Ureter (tissue), 1 donor: ENCODE data around the gene IGSF1. TPM values are rescaled to one million over a fixed set of nuclear protein-coding genes. Genes with fewer than 3 reads are reported as not detected.

Experiments
- DNase-seq: peaks from one replicate; pipeline ENCODE4 v3.0.0-alpha.2; 2020; ENCODE audit warnings: low spot score
- total RNA-seq: library from RNA; stranded (reverse); gene quantifications from one replicate; pipeline ENCODE4 v1.2.4, GENCODE V29; 2023
- donor health status: DM: yes; HTN: yes; CAD: no.

The IGSF1 gene
- total RNA-seq, result 0.18 TPM

GRCh38 chrX:131288738-131289511 lies at the start of gene IGSF1:
Gene IGSF1 (minus strand): TSS chrX:131289306. CDS start chrX:131286674, 2,632 bp downstream.
- DNase-seq, result no peak

DNA sequence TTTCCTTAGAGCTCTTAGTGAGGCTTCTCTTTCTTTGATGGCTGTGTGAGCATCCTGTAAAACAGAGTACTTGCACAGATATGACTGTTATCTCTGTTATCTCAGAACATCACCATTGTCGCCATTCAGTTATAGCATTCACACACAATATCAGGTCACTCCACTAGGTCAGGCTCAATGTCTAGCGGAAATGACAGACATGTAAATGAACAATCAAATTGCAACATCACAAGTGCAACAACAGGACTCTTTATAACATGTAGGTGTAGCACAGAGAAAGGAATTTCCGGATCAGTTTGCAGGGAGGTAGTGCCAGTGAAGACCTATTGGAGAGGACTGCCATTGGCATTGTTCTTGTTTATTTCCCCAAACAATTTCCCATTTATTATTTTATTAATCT lies 43.2 kb upstream of the IGSF1 start:
- no peak for DNase-seq

GRCh38 chrX:131331152-131331551 lies 42.0 kb upstream of the IGSF1 start:
- no peak for DNase-seq

DNA sequence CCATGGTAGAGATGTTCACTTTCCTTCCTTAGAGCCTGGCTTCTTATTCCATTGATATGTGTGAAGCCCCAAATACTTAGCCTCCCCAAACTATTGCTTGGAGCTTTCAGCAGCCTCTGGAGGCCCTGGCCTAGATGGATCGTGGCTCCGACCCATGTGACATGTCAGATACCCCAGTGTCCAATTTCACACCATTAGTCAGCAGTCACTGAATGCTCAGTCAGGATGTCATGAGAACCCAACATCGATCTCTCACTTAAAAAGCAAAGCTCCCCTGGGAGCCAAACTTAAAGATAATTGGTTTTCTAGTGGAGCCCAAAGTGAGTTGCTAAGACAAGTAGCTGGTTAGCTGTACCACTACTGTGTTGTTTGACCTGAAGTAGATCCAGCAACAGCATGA lies 41.6 kb upstream of the IGSF1 start:
- DNase-seq, result no peak

DNA sequence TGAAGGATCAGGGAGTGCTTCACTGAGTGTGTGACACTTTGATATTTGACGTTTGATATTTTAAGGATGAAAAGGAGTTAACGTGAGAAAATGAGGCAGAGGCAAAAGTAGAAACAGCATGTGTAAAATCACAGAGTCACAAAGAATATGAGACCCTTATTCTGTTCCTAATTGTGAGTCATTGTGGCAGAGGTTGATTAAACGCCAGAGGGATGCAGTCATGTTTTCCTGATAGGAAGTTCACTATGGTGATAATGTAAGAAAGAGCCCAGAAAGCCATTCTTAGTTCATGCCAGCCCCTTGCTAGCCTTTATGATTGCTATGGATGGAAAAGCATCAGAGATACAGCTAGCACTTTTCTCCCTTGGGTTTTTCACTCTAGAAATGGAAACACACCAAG lies 33.5 kb upstream of the IGSF1 start:
- DNase-seq, result no peak

DNA sequence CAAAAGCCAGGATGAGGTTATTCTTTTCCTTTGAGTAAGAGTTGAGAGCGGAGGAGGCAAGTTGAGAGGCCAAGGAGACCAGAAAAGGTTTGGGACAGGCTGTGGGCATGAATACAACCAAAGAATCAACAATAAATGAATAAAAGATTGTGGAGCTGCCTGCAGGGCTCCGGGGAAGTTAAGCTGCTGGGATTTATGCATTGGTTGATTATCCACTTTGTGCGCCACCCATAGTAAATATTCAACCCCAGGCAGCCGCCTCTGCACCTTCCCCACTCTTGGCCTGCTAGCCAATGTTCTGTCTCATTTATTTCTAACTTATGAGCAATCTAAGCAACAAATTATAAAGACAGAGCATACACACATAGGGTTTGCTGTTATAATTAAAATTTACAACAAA lies 28.2 kb upstream of the IGSF1 start:
- no peak for DNase-seq

DNA sequence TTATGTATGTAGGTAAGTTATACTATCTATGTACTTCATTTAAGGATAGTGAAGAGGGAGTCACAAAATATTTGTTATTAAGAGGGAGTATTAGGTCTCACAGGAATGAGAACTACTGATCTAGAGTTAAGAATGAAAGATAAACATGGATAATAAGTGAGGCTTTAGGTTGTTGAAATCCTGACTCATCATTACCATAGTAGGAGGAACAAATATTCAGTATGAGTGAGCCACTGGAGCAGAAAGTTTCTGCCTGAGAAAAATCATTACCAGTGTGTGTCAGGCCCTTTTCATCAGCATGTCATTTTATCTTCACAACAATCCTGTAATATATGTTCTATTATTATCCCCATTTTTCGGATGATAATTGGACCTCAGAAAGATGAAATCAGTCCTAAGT lies 27.2 kb upstream of the IGSF1 start:
- no peak for DNase-seq

- no peak for DNase-seq
Observed at GRCh38 chrX:131308980-131309379, 19.9 kb upstream of the IGSF1 start.

DNA sequence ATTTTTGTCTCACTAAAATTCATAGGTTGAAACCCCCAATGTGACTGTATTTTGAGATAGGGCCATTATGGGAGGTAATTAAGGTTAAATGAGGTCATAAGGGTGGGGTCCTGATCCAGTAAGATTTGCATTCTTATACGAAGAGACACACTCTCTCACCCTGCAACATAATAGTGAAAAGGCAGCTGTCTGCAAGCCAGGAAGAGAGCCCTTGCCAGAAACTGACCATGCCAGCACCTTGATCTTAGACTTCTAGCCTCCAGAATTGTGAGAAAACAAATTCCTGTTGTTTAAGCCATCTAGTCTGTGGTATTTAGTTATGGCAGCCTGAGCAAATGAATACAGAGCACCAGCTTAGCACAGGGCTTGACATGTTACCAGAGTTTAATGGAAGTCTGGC lies 17.5 kb upstream of the IGSF1 start:
- no peak for DNase-seq

DNA sequence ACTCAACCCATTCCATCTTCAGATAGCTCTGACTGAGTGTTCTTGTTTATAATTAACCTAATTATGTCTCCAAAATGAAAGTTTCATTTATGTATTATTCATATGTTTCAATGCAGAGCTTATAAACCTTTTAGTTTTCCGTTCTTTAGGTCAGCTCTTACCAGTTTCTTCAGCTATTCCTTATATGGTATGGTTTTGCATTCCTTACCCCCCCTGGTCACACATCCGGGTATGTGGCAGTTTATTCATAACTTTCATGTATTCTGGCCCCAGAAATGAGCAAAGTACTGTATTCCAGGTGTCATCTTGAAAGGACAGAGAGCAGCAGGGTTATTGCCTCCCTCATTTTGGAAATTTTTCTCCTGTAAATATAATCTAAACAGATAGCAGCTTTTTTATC lies 16.8 kb upstream of the IGSF1 start:
- DNase-seq, result no peak

DNA sequence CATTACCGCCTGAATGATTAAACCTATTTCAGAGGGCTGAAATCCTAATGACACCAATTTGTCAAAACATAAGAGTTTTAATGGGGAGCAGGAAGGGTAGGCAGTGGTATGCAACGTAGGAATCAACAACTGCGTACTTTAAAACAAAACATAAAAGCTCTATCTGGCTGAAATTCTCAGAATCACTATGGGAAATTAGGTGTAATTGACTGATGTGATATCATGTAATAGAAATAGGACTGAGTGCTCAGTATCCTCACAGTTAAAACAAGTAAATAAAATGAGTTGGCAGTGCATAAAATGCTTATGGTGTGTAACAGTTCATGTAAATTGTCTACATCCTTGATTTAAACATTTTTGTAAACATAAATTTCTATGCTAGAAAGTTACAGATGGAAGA lies 13.6 kb upstream of the IGSF1 start:
- DNase-seq, result no peak

- no peak for DNase-seq
Observed at GRCh38 chrX:131301155-131301554, 12.0 kb upstream of the IGSF1 start.

GRCh38 chrX:131298846-131299245 lies 9.7 kb upstream of the IGSF1 start:
- DNase-seq, result no peak

- no peak for DNase-seq
Observed at GRCh38 chrX:131298036-131298435, 8.9 kb upstream of the IGSF1 start.

- no peak for DNase-seq
Observed at GRCh38 chrX:131289527-131289926, 421 bp upstream of the IGSF1 start.

GRCh38 chrX:131288188-131288587 lies 918 bp downstream of the IGSF1 start:
- no peak for DNase-seq

DNA sequence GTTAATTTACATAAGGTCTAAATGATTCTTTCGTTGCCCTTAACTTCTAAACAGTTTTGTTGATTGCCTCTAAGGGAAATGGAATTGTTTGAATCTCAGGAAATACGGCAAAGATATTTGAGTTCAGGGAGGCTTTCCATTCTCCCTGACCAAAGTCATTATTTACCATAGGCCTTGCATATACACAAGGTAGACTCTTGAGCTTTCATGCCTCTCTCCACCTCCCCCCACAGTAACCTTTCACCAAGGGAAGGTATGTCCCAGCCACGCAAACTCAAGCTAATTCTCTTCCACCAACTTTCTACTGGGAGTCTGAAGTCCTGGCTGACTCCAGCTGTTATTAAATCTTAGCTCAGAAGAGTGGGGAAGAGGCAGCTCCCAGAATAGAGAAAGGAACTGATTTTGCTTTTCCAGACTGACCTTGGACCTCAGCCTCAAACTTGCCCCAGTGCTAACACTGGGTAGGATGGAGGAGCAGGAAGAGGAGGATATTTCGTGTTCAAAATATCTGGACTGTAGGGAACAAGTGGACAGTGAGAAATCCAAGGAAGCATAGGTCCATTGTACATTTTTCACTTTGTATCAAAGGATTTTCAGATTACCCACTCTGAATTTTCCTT lies 1.4 kb downstream of the IGSF1 start:
- no peak for DNase-seq

- DNase-seq, result no peak
Observed at GRCh38 chrX:131279617-131280016, 9.5 kb downstream of the IGSF1 start.

- no peak for DNase-seq
Observed at GRCh38 chrX:131279197-131279596, 9.9 kb downstream of the IGSF1 start.

- DNase-seq, result no peak
Observed at GRCh38 chrX:131277543-131278136, 11.5 kb downstream of the IGSF1 start.

DNA sequence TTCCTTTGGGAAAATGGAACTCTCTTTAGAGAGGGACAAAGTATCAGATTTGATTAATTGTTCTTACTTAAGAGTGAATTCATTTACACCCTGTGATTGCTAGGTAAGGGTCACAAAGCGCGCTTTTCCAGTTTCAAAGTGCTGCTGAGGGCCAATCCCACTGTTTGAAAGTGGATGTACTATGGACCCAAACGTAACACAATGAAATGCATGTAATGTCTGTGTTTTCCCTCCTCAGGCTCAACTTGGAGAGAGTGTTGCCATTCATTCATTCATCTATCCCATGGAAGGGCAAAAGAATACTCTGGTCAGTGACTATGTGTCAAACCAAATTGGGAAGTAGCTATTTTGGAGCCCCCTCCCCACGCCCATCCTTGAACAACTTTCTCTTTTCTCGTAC lies 16.1 kb downstream of the IGSF1 start:
- no peak for DNase-seq

DNA sequence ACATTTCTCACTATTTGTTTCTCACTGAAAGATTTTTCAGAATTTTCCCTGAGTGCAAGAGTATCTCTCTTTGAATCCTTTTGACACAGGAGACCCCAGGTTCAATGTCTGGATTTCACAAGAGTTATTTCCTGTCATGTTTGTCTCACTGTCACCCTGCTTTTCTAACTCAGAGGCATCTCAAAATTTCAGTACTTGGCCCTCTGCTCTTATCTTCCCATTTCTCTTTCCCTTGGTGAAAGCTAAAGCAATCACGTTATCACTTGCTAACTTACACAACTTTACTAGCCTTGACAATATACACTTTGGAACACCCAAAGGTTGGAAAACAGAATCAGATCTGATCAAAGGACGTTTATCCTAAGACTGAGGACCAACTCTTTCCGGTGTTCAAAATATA lies 17.3 kb downstream of the IGSF1 start:
- no peak for DNase-seq

DNA sequence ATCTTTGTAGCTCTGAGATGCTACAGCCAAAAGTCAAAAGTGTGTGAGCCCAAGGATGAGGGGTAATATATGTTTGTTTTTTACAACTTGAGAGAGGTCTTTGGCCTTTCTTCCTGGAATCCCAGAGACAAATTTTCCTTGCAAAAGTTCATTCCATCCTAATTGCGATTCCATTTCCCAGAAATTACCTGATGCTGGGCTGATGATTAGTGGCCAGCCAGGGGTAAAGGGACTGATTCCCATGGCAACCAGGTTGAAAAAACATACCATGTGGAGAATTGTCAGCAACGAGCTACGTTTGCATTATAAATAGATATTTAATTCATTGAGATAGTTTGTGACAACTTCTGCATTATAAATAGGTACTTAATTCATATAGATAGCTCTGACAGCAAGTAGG lies 17.8 kb downstream of the IGSF1 start:
- DNase-seq, result no peak
